ENCODE data around the gene ULK4.

- TF ChIP-seq MAX (IDR thresholded peaks at IDR 0.05; ENCODE audit: low read depth, low read length) (no peak), CTCF (IDR thresholded peaks at IDR 0.05; ENCODE audit: low read depth, low read length) (no peak), POLR2A (IDR thresholded peaks at IDR 0.05; ENCODE audit: extremely low read depth, insufficient read length) (no peak), MYC (IDR thresholded peaks at IDR 0.05; ENCODE audit: low read depth, low read length) (no peak)
Measured at GRCh38 chr3:41250825-41251224, 711.1 kb downstream of the ULK4 start.

Measured in NB4 (cell line).